ENCODE results near the gene STARD3NL. TPM values are rescaled to one million over a fixed set of nuclear protein-coding genes. Genes with fewer than 3 reads are reported as not detected.

Gene STARD3NL
- total RNA-seq, 1 donor from 2014 or later = 19.7 TPM

GRCh38 chr7:38177621-38178003 lies 433 bp upstream of the STARD3NL start:
- Histone ChIP-seq H3K4me3 (peak overlapping the region; percentile 62 to 86), H3K36me3 (no peaks in the 10 kb centered on the region), H3K27me3 (no peaks in the 10 kb centered on the region), H3K4me1 (peaks cover 6% of the 10 kb centered on the region in 2 donors), H3K27ac (peak overlapping the region; percentile 90 to 94), H3K9me3 (no peaks in the 10 kb centered on the region)
- no peak for TF ChIP-seq CTCF (IDR thresholded peaks at IDR 0.05)
- intact Hi-C loops (cut with DNase I) = loop anchor here (1.0 to 5.0 kb wide), 3 partner anchors 39 to 980 kb away; no protein-coding TSS in a partner anchor
- no peak for DNase-seq (ENCODE audit: low spot score in 2 of 2)

- Histone ChIP-seq H3K4me1 (peaks cover 6% of the 10 kb centered on the region in 2 donors), H3K36me3 (no peaks in the 10 kb centered on the region), H3K9me3 (no peaks in the 10 kb centered on the region), H3K27me3 (no peaks in the 10 kb centered on the region), H3K27ac (peak overlapping the region; percentile 90 to 94), H3K4me3 (peak overlapping the region; percentile 62 to 86)
- no peak for TF ChIP-seq CTCF (IDR thresholded peaks at IDR 0.05)
- DNase-seq (ENCODE audit: low spot score in 2 of 2) = no peak
- intact Hi-C loops (cut with DNase I) = loop anchor here (1.0 to 5.0 kb wide), 3 partner anchors 38 to 982 kb away; no protein-coding TSS in a partner anchor
These were observed 775 bp downstream of the STARD3NL start for GRCh38 chr7:38178695-38179344.

GRCh38 chr7:38179776-38180226 lies 1.8 kb downstream of the STARD3NL start:
- intact Hi-C loops (cut with DNase I) = loop anchor here (2.0 to 5.0 kb wide), 2 partner anchors 37 to 982 kb away; no protein-coding TSS in a partner anchor
- H3K9me3 ChIP-seq = no peaks in the 10 kb centered on the region
- no peaks in the 10 kb centered on the region for H3K36me3 ChIP-seq
- H3K27me3 ChIP-seq = no peaks in the 10 kb centered on the region
- H3K4me3 ChIP-seq = peak overlapping the region; percentile 62 to 86
- no peak for DNase-seq (ENCODE audit: low spot score in 2 of 2)
- H3K4me1 ChIP-seq = peaks cover 6% of the 10 kb centered on the region in 2 donors
- TF ChIP-seq CTCF (IDR thresholded peaks at IDR 0.05) = no peak
- H3K27ac ChIP-seq = peak overlapping the region in 1 of 2 donors; percentile 90

- Histone ChIP-seq H3K27me3 (no peaks in the 10 kb centered on the region), H3K4me1 (peaks cover 6 to 10% of the 10 kb centered on the region in 2 donors), H3K4me3 (no peak overlapping the region), H3K9me3 (no peaks in the 10 kb centered on the region), H3K36me3 (no peaks in the 10 kb centered on the region), H3K27ac (no peak overlapping the region)
- no peak for DNase-seq (ENCODE audit: low spot score in 2 of 2)
- no peak for TF ChIP-seq CTCF (IDR thresholded peaks at IDR 0.05)
- intact Hi-C loops (cut with DNase I) = no loop called here
These were observed 3.1 kb downstream of the STARD3NL start for GRCh38 chr7:38181111-38181510.

GRCh38 chr7:38182450-38182849 lies 4.4 kb downstream of the STARD3NL start:
- intact Hi-C loops (cut with DNase I) = no loop called here
- no peaks in the 10 kb centered on the region for H3K9me3 ChIP-seq
- no peak for DNase-seq (ENCODE audit: low spot score in 2 of 2)
- no peaks in the 10 kb centered on the region for H3K27me3 ChIP-seq
- no peak for TF ChIP-seq CTCF (IDR thresholded peaks at IDR 0.05)
- no peak overlapping the region for H3K4me3 ChIP-seq
- H3K27ac ChIP-seq = no peak overlapping the region
- H3K36me3 ChIP-seq = no peaks in the 10 kb centered on the region
- H3K4me1 ChIP-seq = peaks cover 6 to 14% of the 10 kb centered on the region in 2 donors
